ENCODE measurements around the gene ZFP62.

Gene ZFP62

DNA sequence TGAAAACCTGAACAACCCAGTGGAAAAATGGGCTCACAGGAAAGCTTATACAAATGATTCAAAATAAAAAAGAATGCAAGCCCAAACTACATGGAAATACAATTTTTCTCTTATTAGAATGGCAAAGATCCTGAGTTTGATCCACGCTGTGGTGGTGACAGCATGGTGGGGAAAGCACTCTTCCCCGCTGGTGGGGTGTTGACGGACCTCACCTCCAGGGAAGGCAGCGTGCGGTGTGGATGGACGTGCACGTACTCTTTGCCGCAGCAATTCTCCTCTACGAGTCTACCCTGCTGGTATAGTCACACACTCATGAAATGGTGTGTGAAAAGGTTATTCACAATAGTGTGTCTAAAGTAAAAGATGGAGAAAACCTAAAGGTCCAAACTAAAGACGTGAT is 5.9 kb upstream of the ZFP62 start:
- no peak for DNase-seq

DNA sequence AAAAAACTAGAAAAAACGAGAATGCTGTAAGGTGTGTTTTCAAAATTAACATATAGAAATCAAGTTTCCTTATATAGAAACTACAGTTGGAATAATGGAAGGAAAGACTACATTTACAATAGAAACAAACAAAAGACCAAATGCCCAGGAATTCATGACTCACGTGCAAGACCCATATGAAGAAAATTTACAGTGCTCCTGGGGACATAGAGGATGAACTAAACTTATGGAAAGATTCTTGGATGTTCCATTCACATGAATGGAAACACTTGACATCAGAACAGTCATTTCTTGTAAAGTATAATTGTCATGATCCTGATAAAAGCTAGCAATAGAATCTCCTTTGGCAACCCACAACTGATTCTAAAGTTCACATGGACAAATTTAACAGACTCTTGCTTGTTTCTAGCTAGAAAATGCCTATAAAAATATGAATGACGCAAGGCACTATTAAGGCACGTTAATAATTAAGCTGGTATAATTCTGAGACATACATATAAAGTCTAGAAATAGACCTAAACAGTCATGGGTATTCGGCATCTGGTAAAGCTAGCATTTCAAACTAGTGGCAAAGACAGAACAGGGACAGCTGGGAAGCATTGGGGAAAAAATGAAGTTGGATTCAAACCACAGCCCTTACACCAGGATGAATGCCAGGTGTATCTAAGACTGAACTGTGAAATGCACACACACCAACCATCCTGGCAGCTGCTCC is 5.1 kb upstream of the ZFP62 start:
- DNase-seq = peak; percentile 31

DNA sequence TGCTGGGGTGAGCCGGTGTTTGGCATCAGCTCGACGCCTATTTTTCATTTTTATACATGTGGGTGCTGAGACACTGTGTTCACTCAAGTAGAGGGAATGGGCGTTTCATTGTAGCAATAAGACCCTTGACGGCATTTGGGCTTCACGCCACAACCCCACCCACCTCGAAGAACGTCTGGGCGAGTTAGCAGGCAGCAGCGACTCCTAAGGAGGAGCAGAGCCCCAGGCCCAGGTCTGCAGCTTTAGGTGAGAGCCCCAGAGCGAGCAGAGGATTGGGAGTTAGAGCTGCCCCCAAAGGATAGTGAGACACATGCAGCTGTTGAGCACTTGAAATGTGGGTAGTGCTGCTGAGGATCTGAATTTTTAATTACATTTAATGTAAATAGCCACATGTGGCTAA is 1.6 kb upstream of the ZFP62 start:
- no peak for DNase-seq

DNA sequence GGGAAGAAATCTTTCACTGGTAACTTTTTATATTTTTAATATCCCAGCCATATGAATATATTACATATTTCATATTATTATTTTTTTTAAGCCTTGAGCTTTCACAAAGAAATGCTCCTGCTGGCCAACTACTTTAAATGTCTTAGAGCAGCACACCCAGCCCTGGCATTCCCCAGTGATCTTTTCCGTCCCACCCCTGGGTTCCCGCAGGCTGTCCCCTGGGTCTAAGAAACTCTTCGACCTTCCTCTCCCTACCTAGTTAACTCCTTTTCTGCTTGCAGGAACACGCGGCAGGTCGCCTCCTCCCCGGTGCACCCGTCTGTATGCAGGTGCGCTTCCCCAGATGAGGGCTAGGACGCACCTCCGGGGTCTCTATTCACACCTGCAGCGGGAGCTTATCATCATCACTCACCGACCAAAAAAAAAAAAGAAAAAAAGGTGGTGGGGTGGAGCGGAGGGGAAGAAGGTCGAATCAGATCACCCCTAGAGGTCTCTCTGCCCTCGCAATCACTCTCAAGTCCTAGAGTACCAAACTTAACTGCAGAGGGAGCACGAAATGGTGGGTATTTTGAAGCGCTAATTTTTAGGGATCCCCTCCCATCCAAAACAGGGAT is 696 bp downstream of the ZFP62 start:
- peak; percentile 50 for DNase-seq

DNA sequence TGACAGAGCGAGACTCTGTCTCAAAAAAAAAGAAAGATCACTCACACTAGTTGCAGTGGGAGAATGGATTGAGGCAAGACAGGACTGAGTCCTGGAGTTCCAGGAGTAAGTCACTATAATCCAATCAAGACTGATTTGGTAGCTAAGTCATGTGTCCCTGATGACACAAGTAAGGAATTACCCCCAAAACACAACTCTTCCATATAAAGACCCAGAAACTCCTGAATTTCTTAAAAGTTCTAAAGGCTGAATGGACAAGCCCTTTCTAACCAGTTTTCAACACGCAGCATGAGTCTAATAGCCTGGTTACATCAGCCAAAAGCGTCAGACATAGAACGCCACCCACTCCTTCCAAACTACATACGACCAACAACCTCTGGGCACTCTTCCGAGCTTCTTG is 2.5 kb downstream of the ZFP62 start:
- DNase-seq = no peak

DNA sequence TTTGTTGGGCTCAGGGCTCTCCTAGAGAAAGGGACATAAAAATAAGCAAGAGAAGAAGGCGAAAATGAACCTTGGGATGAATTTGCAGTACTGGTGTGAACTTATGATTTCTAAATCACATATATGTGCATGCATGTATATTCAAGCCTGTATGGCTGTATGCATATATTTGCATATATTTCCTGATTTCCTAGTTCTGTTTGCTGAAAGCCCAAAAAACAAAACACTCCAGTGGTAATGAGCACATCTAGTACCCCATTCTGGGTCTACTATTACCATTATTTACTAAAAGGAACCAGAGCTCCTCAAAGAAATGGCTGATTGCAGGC is 7.3 kb downstream of the ZFP62 start:
- DNase-seq = no peak

DNA sequence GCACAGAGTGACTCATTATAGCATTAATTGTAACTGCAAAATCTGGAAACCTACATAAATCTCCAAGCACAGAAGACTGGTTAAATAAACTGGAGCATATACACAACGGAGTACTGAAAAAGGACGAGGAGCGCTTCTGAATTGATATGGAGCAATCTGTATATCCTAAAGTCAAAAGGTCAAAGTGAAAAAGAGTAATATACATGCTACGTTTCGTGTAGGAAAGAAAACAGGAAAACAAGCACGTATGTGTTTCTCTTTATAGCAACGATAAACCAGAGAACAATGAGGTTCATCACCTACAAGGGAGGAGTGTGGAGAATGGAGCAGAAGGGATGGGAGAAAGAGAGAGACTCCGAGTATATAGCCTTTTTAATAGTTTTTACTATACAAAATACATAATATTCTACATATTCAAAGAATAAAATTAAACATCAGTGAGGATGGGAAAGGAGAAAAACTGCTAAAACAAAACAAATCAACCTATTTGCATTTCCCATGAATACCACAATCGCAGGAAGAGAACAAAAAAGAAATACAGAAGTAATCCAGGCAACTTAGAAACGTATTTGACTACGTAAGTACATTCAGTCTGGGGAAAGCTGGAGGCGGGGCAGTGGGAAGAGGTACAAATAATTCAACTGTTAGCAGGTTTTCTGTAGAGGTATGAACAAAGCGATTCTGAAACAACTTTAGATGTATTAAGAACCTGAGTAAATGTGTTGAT is 7.8 kb downstream of the ZFP62 start:
- no peak for DNase-seq

DNA sequence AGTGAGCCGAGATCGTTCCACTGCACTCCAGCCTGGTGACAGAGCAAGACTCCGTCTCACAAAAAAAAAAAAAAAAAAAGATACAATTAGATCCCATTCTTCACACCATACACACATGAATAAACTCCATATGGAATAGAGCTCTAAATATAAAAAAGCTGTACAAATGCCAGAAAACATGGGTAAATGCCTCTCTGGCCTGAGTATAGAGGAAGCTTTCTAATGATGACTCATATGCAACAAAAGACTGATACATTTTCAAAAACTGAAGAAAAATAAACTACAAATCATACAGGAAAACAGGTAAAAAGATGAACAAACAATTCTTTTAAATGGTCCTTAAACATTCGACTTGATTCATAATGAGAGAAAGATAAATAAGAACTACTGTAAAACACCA is 8.6 kb downstream of the ZFP62 start:
- DNase-seq = no peak

DNA sequence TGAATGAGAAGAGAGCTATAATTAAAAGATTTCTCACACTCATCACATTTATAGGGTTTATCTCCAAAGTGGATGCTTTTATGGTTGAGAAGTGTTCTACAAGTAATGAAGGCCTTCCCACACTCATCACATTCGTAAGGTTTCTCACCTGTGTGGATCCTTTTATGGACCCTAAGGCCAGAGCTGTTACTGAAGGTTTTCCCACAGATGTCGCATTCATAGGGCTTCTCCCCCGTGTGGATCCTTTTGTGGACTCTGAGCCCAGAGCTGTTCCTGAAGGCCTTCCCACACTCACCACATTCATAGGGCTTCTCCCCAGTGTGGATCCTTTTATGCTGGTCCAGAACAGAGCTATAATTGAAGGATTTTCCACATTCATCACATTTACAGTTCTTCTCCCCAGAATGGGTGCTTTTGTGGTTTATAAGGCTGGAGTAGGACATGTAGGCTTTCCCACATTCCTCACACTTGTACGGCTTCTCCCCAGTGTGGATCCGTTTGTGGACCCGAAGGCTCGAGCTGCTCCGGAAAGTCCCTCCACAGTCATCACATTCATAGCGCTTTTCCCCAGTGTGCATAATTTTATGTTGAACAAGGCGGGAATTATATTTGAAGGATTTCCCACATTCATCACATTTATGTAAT is 10.5 kb downstream of the ZFP62 start:
- no peak for DNase-seq

DNA sequence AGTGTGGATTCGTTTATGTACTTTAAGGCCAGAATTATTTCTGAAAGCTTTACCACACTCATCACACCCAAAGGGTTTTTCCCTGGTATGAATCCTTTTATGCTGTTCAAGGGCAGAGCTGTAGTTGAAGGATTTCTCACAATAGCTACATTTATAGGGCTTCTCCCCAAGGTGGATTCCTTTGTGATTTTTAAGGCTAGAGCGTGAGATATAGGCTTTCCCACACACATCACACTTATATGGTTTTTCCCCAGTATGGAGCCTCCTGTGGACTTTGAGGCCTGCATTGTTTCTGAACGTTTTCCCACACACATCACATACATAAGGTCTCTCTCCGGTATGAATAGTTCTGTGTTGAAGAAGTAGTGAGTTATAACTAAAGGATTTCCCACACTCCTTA is 11.2 kb downstream of the ZFP62 start:
- DNase-seq = no peak

DNA sequence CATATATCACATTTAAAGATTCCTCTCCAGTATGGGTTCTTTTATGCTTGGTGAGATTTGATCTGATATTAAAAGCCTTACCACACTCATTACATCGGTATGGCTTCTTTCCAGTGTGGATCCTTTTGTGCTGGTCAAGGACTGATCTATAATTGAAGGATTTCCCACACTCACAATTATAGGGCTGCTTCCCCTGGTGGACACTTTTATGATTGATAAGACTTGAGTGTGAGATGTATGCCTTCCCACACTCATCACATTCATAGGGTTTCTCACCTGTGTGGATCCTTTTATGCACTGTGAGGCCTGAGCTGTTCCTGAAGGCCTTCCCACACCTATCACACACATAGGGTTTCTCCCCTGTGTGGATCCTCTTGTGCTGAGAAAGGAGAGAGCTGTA is 12.2 kb downstream of the ZFP62 start:
- DNase-seq = no peak

DNA sequence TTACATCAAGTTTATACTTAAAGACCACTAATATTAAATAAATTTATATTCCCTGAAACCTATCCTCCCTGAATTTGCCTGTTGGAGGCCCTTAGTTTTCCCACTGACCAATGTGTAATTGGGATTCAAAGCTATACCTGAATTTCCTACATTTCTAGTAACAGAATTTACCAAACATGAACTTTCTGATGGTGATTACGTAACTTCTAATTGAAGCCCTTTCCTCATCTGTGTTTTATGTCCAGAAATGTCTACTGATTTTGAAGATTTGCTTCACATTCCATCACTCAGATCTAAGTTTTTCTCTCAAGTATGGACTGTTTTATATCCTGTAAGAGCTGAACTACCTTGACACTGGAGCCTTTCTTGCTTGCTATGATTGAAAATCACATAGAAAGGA is 12.8 kb downstream of the ZFP62 start:
- no peak for DNase-seq

DNA sequence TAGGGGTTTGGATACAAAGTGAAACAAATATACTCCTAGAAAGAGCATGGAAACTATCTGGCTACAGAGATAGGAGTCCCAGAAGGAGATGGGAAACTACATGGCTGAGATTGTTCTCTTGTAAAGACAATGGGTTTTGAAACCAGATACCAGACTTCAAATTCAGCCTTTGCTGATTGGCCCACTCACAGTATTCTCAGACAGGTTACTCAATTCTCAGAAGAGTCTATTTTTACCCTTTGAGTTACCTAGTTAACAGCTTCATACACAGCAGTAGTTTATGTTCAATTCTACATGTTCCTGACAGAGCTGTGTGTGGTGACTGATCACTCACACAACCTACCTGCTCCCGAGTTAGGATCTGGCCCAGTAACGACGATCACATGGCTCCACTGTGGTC is 14.1 kb downstream of the ZFP62 start:
- no peak for DNase-seq

DNA sequence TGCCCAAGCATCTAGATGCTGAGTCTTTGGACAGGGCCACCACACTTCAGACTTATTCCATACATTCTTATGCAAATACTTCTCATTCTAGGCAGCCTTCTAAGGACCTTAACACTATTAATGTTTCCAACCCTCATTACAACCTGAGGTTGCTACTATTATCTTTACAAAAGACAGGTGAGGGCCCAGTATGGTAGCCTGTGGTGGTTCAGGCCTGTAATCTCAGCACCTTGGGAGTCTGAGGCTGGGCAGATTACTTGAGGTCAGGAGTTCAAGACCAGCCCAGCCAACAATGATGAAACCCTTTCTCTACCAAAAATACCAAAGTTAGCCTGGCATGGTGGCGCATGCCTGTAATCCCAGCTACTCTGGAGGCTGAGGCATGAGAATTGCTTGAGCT is 16.2 kb downstream of the ZFP62 start:
- DNase-seq = no peak

DNA sequence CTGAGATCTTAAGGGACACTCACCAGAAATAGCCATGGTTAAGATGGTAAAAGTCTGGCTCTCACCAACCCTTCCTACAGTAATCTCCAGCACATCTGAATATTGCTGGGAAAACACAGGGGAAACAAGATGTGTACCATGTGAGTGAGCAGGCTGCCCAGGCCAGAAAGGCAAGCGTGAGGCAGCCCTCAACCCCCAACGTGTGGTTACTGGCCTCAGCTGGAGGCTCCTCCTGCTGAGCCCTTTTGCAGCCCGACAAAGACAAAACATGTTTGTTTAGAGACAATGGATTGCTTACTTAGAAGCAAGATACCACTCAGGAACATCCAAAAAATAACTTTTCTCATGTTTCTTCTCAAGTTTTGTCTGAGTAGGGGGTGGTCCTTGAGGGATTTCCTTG is 16.6 kb downstream of the ZFP62 start:
- DNase-seq = no peak

DNA sequence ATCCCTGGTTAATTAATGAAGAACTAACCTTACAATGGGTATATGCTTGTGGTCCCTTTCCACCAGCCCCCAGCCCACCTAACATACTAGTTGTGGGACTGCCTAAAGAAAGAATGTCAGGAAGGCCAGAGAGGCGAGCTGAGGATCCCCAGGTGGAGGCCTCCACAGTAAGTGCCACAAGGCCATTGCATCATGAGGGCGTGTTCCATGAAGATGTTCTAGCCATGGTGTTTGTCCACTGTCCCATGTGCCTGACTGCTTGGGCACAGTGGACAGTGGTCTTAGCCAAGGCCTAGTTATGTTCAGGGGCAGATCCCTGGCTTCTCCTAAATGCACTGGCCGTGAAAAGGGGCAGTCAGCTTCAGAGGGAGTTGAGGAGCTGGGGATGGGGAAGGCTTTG is 21.1 kb downstream of the ZFP62 start:
- DNase-seq = no peak

DNA sequence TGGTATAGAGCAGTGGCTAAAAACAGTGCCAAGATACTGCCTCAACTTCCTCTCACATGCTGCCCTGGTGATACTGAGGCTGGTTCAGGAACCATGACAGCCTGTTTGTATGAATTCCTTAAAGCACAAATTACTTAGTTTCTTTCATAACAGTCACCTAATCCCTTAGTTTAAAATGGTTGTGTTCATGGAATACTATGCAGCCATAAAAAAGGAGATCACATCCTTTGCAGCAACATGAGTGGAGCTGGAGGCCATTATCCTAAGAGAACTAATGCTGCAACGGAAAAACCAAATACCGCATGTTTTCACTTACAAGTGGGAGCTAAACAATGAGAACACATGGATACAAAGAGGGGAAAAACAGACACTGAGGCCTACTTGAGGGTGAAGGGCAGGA is 21.8 kb downstream of the ZFP62 start:
- no peak for DNase-seq

DNA sequence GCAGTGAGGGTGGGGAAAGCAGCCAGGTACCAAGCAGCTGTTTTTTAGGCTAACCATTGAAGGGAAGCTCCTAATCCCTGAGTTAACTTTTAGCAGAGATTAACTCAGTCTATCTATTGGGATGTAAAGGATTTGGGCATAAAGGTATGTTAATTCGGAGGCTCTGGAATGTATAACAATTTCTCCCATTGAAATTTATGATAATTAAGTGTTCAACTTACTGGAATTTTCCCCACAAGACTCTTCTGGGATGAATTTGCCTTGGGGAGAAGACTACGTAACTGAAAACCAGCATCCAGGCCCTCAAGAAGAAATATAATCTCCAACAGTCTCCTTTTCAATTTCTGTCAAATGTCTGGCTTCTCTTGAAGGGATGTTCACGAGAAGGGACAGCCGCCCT is 23.6 kb downstream of the ZFP62 start:
- no peak for DNase-seq

DNA sequence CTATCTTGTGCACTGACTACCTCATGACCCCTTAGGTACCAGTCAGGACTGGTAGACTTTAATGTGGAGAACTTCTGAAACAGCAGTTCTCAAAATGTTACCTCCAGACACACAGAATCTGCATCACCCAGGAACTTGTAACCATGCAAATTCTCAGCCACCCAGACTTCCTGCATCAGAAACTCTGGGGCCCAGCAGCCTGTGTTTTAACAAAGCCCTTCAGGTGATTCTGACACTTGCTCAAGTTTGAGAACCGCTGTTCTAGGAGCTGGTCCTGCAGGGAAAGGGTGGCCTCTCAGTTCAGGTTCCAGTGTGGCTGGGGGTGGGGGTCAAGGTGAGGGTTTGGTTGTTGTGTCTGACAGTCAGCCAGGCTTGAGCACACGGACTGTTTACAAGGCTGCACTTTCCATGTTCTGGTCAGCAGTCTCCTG is 28.4 kb downstream of the ZFP62 start:
- DNase-seq = no peak

DNA sequence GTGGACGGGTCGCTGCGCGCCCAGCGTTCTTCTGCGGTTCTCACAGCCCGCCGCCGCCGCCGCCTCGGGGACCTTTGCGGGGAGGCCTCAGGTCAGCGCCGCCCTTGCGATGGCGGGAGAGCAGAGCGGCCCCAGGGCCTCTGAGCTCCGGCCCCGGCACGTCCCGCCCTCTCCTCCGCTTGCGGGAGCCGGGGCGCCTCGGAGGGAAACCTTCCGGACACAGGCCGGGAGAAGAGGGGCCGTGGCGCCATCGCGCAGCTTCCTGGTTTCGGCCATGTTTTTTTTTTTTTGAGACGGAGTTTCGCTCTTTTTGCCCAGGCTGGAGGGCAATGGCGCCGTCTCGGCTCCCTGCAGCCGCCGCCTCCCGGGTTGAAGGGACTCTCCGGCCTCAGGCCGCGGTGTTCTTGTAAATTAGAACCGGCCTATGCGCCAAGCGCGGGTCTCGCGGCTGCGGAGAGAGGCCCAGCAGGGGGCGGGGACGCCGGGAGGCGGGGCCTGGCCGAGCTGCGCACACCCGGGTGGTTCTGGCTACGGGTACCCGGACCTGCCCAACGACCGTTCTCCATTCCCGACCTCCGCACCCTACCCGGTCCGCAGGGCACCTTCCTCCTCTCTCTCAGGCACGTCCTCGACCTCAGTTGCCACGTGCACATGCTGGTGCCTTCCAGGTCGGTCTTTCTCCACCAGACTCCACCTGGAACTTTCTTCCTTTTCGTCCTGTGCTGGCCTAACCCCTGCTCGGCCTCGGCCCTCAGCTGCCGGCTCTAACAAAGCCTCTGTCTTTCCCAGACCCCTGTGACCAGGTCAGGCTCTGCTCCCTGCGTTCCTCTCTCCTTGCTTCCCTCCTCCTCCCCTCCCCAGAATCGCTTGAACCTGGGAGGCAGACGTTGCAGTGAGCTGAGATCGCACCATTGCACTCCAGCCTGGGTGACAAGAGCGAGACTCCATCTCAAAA is 29.7 kb downstream of the ZFP62 start:
- peak; percentile 69 for DNase-seq

DNA sequence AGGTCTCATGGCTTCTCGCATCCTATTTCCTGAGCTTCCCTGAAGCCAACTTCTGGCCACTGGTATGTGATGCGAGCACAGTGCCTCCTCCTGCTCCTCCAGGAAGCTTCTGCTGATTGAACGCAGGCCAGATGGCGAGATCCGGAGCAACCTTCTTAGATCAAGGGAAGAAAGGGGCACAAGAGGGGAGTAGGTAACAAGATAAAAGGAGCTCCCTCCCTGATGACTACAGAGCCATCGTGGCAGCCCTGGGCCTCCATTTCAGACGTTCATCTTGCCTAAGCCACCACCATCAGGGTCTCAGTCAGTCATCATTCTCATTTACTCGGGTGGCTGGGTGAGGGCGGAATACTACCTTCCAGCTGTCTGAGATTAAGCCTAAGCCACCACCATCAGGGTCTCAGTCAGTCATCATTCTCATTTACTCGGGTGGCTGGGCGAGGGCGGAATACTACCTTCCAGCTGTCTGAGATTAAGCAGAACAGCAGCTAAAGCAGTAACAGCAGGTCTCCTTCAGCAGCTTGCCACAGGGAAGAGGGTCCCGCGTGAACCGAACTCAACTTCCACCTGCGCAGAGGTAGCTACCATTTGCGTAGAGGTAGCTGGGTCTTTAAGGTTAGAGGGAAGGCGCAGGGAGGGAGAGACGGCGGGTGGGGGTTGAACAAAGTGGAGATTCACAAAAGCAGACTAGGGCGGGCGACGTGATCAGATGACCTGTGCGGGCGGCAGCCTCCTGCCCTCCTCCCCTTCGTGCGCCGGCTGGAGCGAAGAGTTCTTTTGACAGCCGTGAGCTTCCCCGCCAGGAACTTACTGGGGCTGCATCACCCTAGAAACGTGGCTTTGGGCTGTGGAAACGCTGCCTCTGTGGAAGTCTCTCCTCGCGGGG is 30.6 kb downstream of the ZFP62 start:
- peak; percentile 46 for DNase-seq

Measured in fibroblast of skin of back (primary cell).